Panc1 (cell line): ENCODE data around the gene MTG1.

Source experiments
- POLR2AphosphoS5 ChIP-seq: IDR thresholded peaks from 2 replicates; pipeline ENCODE4 v1.6.1; 2012; ENCODE audit warnings: mild to moderate bottlenecking, low read depth, low read length, moderate library complexity
- SIN3A ChIP-seq: IDR thresholded peaks from 2 replicates; pipeline ENCODE4 v1.6.1; 2012; ENCODE audit warnings: low read depth, mild to moderate bottlenecking, low read length, moderate library complexity, borderline replicate concordance; ENCODE audit not compliant: insufficient read depth
- TCF7L2 ChIP-seq: IDR thresholded peaks from 2 replicates; pipeline ENCODE4 v1.6.1; 2011; ENCODE audit warnings: mild to moderate bottlenecking, low read depth, low read length, inconsistent platforms
- TF ChIP-seq, protein P1 (sequence below): fragments of 450-650 bp; IDR thresholded peaks from 2 replicates; pipeline ENCODE4 v1.5.1; 2017; ENCODE audit warnings: mild to moderate bottlenecking

GRCh38 chr10:133377025-133377817, 16.7 kb upstream of the MTG1 start:
- TF ChIP-seq, protein P1, sequence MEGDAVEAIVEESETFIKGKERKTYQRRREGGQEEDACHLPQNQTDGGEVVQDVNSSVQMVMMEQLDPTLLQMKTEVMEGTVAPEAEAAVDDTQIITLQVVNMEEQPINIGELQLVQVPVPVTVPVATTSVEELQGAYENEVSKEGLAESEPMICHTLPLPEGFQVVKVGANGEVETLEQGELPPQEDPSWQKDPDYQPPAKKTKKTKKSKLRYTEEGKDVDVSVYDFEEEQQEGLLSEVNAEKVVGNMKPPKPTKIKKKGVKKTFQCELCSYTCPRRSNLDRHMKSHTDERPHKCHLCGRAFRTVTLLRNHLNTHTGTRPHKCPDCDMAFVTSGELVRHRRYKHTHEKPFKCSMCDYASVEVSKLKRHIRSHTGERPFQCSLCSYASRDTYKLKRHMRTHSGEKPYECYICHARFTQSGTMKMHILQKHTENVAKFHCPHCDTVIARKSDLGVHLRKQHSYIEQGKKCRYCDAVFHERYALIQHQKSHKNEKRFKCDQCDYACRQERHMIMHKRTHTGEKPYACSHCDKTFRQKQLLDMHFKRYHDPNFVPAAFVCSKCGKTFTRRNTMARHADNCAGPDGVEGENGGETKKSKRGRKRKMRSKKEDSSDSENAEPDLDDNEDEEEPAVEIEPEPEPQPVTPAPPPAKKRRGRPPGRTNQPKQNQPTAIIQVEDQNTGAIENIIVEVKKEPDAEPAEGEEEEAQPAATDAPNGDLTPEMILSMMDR, result no peak
- TF ChIP-seq POLR2AphosphoS5, result no peak
- TF ChIP-seq SIN3A, result no peak
- no peak for TF ChIP-seq TCF7L2
